ENCODE data around the gene SUN1.

The SUN1 gene

GRCh38 chr7:842431-843031 is 10.3 kb downstream of the SUN1 start:
- no peak overlapping the region for H3K4me3 ChIP-seq (ENCODE audit: low read length)
- H3K27ac ChIP-seq (ENCODE audit: low read length): no peak overlapping the region
- H3K27me3 ChIP-seq (replicated peaks; ENCODE audit: insufficient read depth, low read length): no peaks in the 10 kb centered on the region
- H4K20me1 ChIP-seq (ENCODE audit: insufficient read depth, low read length): no peaks in the 10 kb centered on the region
- H3K36me3 ChIP-seq (replicated peaks; ENCODE audit: insufficient read depth, low read length): peaks cover 27% of the 10 kb centered on the region
- H3K9me2 ChIP-seq (replicated peaks; ENCODE audit: insufficient read depth, low read length): no peaks in the 10 kb centered on the region
- no peak overlapping the region for H3K4me2 ChIP-seq (ENCODE audit: low read depth, low read length)
- TF ChIP-seq EZH2phosphoT487 (IDR thresholded peaks at IDR 0.05; ENCODE audit: low read length): no peak
- TF ChIP-seq EZH2 (optimal IDR thresholded peaks at IDR 0.05; ENCODE audit: low read depth, low read length): no peak
- TF ChIP-seq CTCF (IDR thresholded peaks at IDR 0.05; ENCODE audit: low read length): no peak
- H3F3A ChIP-seq (ENCODE audit: insufficient read depth, low read length): no peaks in the 10 kb centered on the region
- H3K9ac ChIP-seq (ENCODE audit: low read length): no peak overlapping the region
- no peaks in the 10 kb centered on the region for H3K4me1 ChIP-seq (ENCODE audit: low read length)
- DNase-seq: no peak
- peaks cover 35% of the 10 kb centered on the region for H3K79me2 ChIP-seq (ENCODE audit: low read length)
- no peaks in the 10 kb centered on the region for H3K9me3 ChIP-seq (replicated peaks; ENCODE audit: insufficient read depth, low read length)
- H2AFZ ChIP-seq (ENCODE audit: low read length): no peak overlapping the region

- H3K79me2 ChIP-seq (ENCODE audit: low read length): peaks cover 28% of the 10 kb centered on the region
- no peak for DNase-seq
- no peaks in the 10 kb centered on the region for H3K27me3 ChIP-seq (replicated peaks; ENCODE audit: insufficient read depth, low read length)
- H3K9me3 ChIP-seq (replicated peaks; ENCODE audit: insufficient read depth, low read length): no peaks in the 10 kb centered on the region
- no peaks in the 10 kb centered on the region for H4K20me1 ChIP-seq (ENCODE audit: insufficient read depth, low read length)
- no peak for TF ChIP-seq CTCF (IDR thresholded peaks at IDR 0.05; ENCODE audit: low read length)
- no peak for TF ChIP-seq EZH2 (optimal IDR thresholded peaks at IDR 0.05; ENCODE audit: low read depth, low read length)
- TF ChIP-seq EZH2phosphoT487 (IDR thresholded peaks at IDR 0.05; ENCODE audit: low read length): no peak
- H2AFZ ChIP-seq (ENCODE audit: low read length): no peak overlapping the region
- no peak overlapping the region for H3K4me2 ChIP-seq (ENCODE audit: low read depth, low read length)
- no peaks in the 10 kb centered on the region for H3K9me2 ChIP-seq (replicated peaks; ENCODE audit: insufficient read depth, low read length)
- no peak overlapping the region for H3K9ac ChIP-seq (ENCODE audit: low read length)
- no peak overlapping the region for H3K4me3 ChIP-seq (ENCODE audit: low read length)
- H3F3A ChIP-seq (ENCODE audit: insufficient read depth, low read length): no peaks in the 10 kb centered on the region
- no peak overlapping the region for H3K27ac ChIP-seq (ENCODE audit: low read length)
- H3K4me1 ChIP-seq (ENCODE audit: low read length): no peaks in the 10 kb centered on the region
- peaks cover 27% of the 10 kb centered on the region for H3K36me3 ChIP-seq (replicated peaks; ENCODE audit: insufficient read depth, low read length)
Measured at GRCh38 chr7:843230-843629, 11.0 kb downstream of the SUN1 start.

GRCh38 chr7:844043-844442 is 11.8 kb downstream of the SUN1 start:
- no peak overlapping the region for H3K4me2 ChIP-seq (ENCODE audit: low read depth, low read length)
- no peaks in the 10 kb centered on the region for H3K9me3 ChIP-seq (replicated peaks; ENCODE audit: insufficient read depth, low read length)
- no peak for TF ChIP-seq EZH2phosphoT487 (IDR thresholded peaks at IDR 0.05; ENCODE audit: low read length)
- no peak for TF ChIP-seq CTCF (IDR thresholded peaks at IDR 0.05; ENCODE audit: low read length)
- no peak for TF ChIP-seq EZH2 (optimal IDR thresholded peaks at IDR 0.05; ENCODE audit: low read depth, low read length)
- no peaks in the 10 kb centered on the region for H3F3A ChIP-seq (ENCODE audit: insufficient read depth, low read length)
- H3K4me1 ChIP-seq (ENCODE audit: low read length): no peaks in the 10 kb centered on the region
- no peaks in the 10 kb centered on the region for H3K9me2 ChIP-seq (replicated peaks; ENCODE audit: insufficient read depth, low read length)
- H2AFZ ChIP-seq (ENCODE audit: low read length): no peak overlapping the region
- no peak overlapping the region for H3K4me3 ChIP-seq (ENCODE audit: low read length)
- no peaks in the 10 kb centered on the region for H4K20me1 ChIP-seq (ENCODE audit: insufficient read depth, low read length)
- peaks cover 22% of the 10 kb centered on the region for H3K36me3 ChIP-seq (replicated peaks; ENCODE audit: insufficient read depth, low read length)
- no peak overlapping the region for H3K27ac ChIP-seq (ENCODE audit: low read length)
- no peak overlapping the region for H3K9ac ChIP-seq (ENCODE audit: low read length)
- H3K79me2 ChIP-seq (ENCODE audit: low read length): peaks cover 27% of the 10 kb centered on the region
- H3K27me3 ChIP-seq (replicated peaks; ENCODE audit: insufficient read depth, low read length): no peaks in the 10 kb centered on the region
- DNase-seq: no peak
